HCT116 (cell line): ENCODE measurements around the gene TLK1.

ENCODE experiments used
- EZH2 ChIP-seq: fragments of 200-600 bp; sonication (generic); IDR thresholded peaks from 2 replicates; pipeline ENCODE4 v1.6.1; 2017; ENCODE audit warnings: antibody characterized with exemption, mixed run types
- FOSL1 ChIP-seq: IDR thresholded peaks from 2 replicates; pipeline ENCODE4 v1.6.1; 2012; ENCODE audit warnings: low read depth
- JUND ChIP-seq: IDR thresholded peaks from 2 replicates; pipeline ENCODE4 v1.6.1; 2012
- POLR2A ChIP-seq: IDR thresholded peaks from 2 replicates; pipeline ENCODE4 v1.7.0; 2011; ENCODE audit warnings: borderline replicate concordance; ENCODE audit not compliant: insufficient read depth, insufficient read length; ENCODE audit errors: extremely low read depth
- POLR2AphosphoS5 ChIP-seq: IDR thresholded peaks from 2 replicates; pipeline ENCODE4 v1.6.1; 2011; ENCODE audit warnings: mild to moderate bottlenecking, low read depth, low read length, moderate library complexity
- RAD21 ChIP-seq: IDR thresholded peaks from 2 replicates; pipeline ENCODE4 v1.6.1; 2012; ENCODE audit warnings: low read depth, mild to moderate bottlenecking
- SIN3A ChIP-seq: IDR thresholded peaks from 2 replicates; pipeline ENCODE4 v1.6.1; 2012; ENCODE audit warnings: low read depth
- SRF ChIP-seq: IDR thresholded peaks from 2 replicates; pipeline ENCODE4 v1.6.1; 2012; ENCODE audit warnings: low read depth
- TCF7L2 ChIP-seq: IDR thresholded peaks from 2 replicates; pipeline ENCODE4 v1.7.0; 2011; ENCODE audit warnings: borderline replicate concordance, inconsistent platforms; ENCODE audit not compliant: insufficient read depth, insufficient read length; ENCODE audit errors: extremely low read depth
- TF ChIP-seq, protein P1 (sequence below), 3 experiments: fragments of 200-600 bp in 1 of 3; sonication (generic) in 1 of 3; IDR thresholded peaks in 2 of 3; conservative IDR thresholded peaks in 1 of 3; 2 replicates each; pipeline ENCODE4 v1.5.1; 2012 to 2017; ENCODE audit warnings: low read depth in 2 of 3, low read length in 2 of 3, antibody characterized with exemption in 1 of 3, borderline replicate concordance in 1 of 3, control low read depth in 1 of 3, mild to moderate bottlenecking in 1 of 3, mixed read lengths in 1 of 3, mixed run types in 1 of 3, moderate library complexity in 1 of 3; ENCODE audit not compliant: insufficient read depth in 1 of 3
- TF ChIP-seq, protein P2 (sequence below): IDR thresholded peaks from 2 replicates; pipeline ENCODE4 v1.6.1; 2012; ENCODE audit warnings: low read depth
- TF ChIP-seq, protein P3 (sequence below): IDR thresholded peaks from 2 replicates; pipeline ENCODE4 v1.6.1; 2011; ENCODE audit warnings: mild to moderate bottlenecking, low read length, moderate library complexity; ENCODE audit not compliant: insufficient replicate concordance; ENCODE audit errors: extremely low read depth

DNA sequence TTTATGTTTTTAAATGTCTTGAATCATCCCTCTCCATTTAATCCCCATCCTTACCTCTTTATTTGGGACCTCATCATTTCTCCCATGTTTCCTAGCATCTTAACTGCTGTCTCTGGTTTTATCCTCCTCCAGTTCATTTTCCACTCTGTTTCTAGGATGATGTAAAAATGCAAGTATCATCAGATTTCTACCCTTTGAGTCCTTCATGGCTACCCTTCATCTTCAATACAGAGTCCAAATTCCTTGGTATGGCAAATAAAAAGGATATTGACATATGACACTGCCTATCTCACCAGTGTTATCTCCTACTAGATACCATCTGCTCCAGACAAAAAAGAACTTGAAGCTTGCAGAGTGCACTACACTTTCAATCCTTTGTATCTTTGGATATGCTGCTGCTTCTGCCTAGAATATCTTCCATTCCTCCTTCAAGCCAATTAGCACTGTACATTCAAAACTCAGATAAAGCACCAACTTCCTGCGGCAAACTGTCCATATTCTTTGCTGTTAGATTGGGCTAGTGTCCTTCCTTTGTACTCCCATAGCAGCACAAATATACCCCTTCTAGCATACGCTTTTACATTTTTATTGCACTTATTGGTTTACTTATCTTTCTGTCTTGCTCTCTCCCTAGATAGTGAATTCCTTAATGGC lies 24.6 kb upstream of the TLK1 start:
- TF ChIP-seq POLR2AphosphoS5 (no peak), EZH2 (no peak), SIN3A (no peak), POLR2A (no peak), SRF (no peak), RAD21 (no peak), TCF7L2 (no peak), FOSL1 (no peak), JUND (no peak)
- TF ChIP-seq, protein P1, sequence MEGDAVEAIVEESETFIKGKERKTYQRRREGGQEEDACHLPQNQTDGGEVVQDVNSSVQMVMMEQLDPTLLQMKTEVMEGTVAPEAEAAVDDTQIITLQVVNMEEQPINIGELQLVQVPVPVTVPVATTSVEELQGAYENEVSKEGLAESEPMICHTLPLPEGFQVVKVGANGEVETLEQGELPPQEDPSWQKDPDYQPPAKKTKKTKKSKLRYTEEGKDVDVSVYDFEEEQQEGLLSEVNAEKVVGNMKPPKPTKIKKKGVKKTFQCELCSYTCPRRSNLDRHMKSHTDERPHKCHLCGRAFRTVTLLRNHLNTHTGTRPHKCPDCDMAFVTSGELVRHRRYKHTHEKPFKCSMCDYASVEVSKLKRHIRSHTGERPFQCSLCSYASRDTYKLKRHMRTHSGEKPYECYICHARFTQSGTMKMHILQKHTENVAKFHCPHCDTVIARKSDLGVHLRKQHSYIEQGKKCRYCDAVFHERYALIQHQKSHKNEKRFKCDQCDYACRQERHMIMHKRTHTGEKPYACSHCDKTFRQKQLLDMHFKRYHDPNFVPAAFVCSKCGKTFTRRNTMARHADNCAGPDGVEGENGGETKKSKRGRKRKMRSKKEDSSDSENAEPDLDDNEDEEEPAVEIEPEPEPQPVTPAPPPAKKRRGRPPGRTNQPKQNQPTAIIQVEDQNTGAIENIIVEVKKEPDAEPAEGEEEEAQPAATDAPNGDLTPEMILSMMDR (IDR thresholded peaks at IDR 0.05 in 2 of 3, conservative IDR thresholded peaks at IDR 0.05 in 1 of 3; ENCODE audit: borderline replicate concordance in 1 of 3, insufficient read depth in 1 of 3, low read depth in 2 of 3, low read length in 2 of 3), result no peak
- TF ChIP-seq, protein P2, sequence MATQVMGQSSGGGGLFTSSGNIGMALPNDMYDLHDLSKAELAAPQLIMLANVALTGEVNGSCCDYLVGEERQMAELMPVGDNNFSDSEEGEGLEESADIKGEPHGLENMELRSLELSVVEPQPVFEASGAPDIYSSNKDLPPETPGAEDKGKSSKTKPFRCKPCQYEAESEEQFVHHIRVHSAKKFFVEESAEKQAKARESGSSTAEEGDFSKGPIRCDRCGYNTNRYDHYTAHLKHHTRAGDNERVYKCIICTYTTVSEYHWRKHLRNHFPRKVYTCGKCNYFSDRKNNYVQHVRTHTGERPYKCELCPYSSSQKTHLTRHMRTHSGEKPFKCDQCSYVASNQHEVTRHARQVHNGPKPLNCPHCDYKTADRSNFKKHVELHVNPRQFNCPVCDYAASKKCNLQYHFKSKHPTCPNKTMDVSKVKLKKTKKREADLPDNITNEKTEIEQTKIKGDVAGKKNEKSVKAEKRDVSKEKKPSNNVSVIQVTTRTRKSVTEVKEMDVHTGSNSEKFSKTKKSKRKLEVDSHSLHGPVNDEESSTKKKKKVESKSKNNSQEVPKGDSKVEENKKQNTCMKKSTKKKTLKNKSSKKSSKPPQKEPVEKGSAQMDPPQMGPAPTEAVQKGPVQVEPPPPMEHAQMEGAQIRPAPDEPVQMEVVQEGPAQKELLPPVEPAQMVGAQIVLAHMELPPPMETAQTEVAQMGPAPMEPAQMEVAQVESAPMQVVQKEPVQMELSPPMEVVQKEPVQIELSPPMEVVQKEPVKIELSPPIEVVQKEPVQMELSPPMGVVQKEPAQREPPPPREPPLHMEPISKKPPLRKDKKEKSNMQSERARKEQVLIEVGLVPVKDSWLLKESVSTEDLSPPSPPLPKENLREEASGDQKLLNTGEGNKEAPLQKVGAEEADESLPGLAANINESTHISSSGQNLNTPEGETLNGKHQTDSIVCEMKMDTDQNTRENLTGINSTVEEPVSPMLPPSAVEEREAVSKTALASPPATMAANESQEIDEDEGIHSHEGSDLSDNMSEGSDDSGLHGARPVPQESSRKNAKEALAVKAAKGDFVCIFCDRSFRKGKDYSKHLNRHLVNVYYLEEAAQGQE, result no peak
- TF ChIP-seq, protein P3, sequence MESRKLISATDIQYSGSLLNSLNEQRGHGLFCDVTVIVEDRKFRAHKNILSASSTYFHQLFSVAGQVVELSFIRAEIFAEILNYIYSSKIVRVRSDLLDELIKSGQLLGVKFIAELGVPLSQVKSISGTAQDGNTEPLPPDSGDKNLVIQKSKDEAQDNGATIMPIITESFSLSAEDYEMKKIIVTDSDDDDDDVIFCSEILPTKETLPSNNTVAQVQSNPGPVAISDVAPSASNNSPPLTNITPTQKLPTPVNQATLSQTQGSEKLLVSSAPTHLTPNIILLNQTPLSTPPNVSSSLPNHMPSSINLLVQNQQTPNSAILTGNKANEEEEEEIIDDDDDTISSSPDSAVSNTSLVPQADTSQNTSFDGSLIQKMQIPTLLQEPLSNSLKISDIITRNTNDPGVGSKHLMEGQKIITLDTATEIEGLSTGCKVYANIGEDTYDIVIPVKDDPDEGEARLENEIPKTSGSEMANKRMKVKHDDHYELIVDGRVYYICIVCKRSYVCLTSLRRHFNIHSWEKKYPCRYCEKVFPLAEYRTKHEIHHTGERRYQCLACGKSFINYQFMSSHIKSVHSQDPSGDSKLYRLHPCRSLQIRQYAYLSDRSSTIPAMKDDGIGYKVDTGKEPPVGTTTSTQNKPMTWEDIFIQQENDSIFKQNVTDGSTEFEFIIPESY, result no peak
